ENCODE data around the gene APC.
"Not testable (repeated sequence)": the region's sequence is repeated elsewhere in the genome, so short reads cannot be mapped to it uniquely, and the experiment has no call there.

APC gene

GRCh38 chr5:112824197-112824596 lies 86.5 kb downstream of the APC start:
- intact Hi-C loops (cut with DNase I) = no loop called here
- no peak for DNase-seq

- intact Hi-C loops (cut with DNase I) = no loop called here
- no peak for DNase-seq
Observed at GRCh38 chr5:112830378-112830777, 92.7 kb downstream of the APC start.

GRCh38 chr5:112833971-112834370 lies 96.3 kb downstream of the APC start:
- no peak for DNase-seq
- intact Hi-C loops (cut with DNase I) = no loop called here

GRCh38 chr5:112844489-112844888 lies 106.8 kb downstream of the APC start:
- DNase-seq = no peak
- intact Hi-C loops (cut with DNase I) = no loop called here

- intact Hi-C loops (cut with DNase I) = no loop called here
- no peak for DNase-seq
Observed at GRCh38 chr5:112846556-112846955, 108.9 kb downstream of the APC start.

- DNase-seq = no peak
Observed at GRCh38 chr5:112847306-112847705, 109.6 kb downstream of the APC start.

GRCh38 chr5:112848116-112848811 lies 110.6 kb downstream of the APC start:
- peak in 8 of 42 donors; percentile 6 to 43 (median 19) for DNase-seq
- intact Hi-C loops (cut with DNase I) = no loop called here

More at GRCh38 chr5:112847306-112847705, 109.6 kb downstream of the APC start:
- intact Hi-C loops (cut with DNase I) = no loop called here

- intact Hi-C loops (cut with DNase I) = no loop called here
- DNase-seq = no peak
Observed at GRCh38 chr5:112849912-112850311, 112.2 kb downstream of the APC start.

GRCh38 chr5:112854651-112855050 lies 117.0 kb downstream of the APC start:
- DNase-seq = no peak
- intact Hi-C loops (cut with DNase I) = no loop called here

GRCh38 chr5:112857866-112858265 lies 120.2 kb downstream of the APC start:
- intact Hi-C loops (cut with DNase I) = no loop called here
- no peak for DNase-seq

- DNase-seq = not testable (repeated sequence)
- intact Hi-C loops (cut with DNase I) = loop anchor here (2.0 kb wide), 1 partner anchor 60 kb away; no protein-coding TSS in a partner anchor
Observed at GRCh38 chr5:112860571-112860928, 122.9 kb downstream of the APC start.

GRCh38 chr5:112860929-112861637 lies 123.4 kb downstream of the APC start, which contains the start of gene SRP19:
TSS of gene SRP19 (plus strand) at chr5:112861287. CDS start at chr5:112861377, 90 bp downstream.
- intact Hi-C loops (cut with DNase I) = loop anchor here (2.0 kb wide), 1 partner anchor 60 kb away; no protein-coding TSS in a partner anchor
- peak; percentile 91 to 98 (median 96) for DNase-seq

- DNase-seq = no peak
- intact Hi-C loops (cut with DNase I) = loop anchor here (2.0 kb wide), 1 partner anchor 59 kb away; no protein-coding TSS in a partner anchor
Observed at GRCh38 chr5:112861638-112861985, 123.9 kb downstream of the APC start.

- intact Hi-C loops (cut with DNase I) = no loop called here
- no peak for DNase-seq
Observed at GRCh38 chr5:112862085-112862484, 124.4 kb downstream of the APC start.

- intact Hi-C loops (cut with DNase I) = no loop called here
- DNase-seq = peak in 8 of 42 donors; percentile 4 to 47 (median 20)
Observed at GRCh38 chr5:112863549-112863948, 125.9 kb downstream of the APC start.

- intact Hi-C loops (cut with DNase I) = no loop called here
- no peak for DNase-seq
Observed at GRCh38 chr5:112865128-112865527, 127.4 kb downstream of the APC start.

GRCh38 chr5:112866739-112867138 lies 129.1 kb downstream of the APC start:
- intact Hi-C loops (cut with DNase I) = no loop called here
- DNase-seq = no peak

GRCh38 chr5:112867411-112867810 lies 129.7 kb downstream of the APC start:
- intact Hi-C loops (cut with DNase I) = no loop called here
- no peak for DNase-seq

- DNase-seq = no peak
- intact Hi-C loops (cut with DNase I) = no loop called here
Observed at GRCh38 chr5:112869948-112870347, 132.3 kb downstream of the APC start.

- no peak for DNase-seq
- intact Hi-C loops (cut with DNase I) = no loop called here
Observed at GRCh38 chr5:112870966-112871365, 133.3 kb downstream of the APC start.

- intact Hi-C loops (cut with DNase I) = no loop called here
- no peak for DNase-seq
Observed at GRCh38 chr5:112876362-112876761, 138.7 kb downstream of the APC start.
